GM18861 (cell line): ENCODE data around the gene PSORS1C1.
"Not testable (repeated sequence)": the region's sequence is repeated elsewhere in the genome, so short reads cannot be mapped to it uniquely, and the experiment has no call there.

Source experiments
- ATAC-seq: cut with Tn5 transposase; IDR thresholded peaks from one replicate; pipeline ENCODE4 v1.9.1; 2021; ENCODE audit not compliant: unreplicated experiment

PSORS1C1 gene, protein sequence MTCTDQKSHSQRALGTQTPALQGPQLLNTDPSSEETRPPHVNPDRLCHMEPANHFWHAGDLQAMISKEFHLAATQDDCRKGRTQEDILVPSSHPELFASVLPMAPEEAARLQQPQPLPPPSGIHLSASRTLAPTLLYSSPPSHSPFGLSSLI

DNA sequence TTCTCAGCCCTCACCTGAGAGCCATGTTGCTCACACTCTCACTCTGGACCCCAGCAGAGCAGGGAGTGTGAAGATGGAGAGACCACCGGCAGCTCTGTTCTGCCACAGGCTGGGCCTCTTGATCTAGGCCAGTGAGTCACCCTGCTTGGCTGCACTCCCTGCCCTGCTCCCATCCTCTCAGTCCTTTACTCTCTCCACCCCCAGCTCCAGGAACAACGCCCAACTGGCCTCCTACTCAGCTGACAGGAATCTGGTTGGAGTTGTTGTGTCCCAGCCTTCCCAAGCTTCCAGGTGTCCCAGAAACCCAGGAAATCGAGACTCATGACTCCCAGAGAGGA is at the start of gene PSORS1C1:
Gene PSORS1C1, plus strand, starts transcription at position 260 of the 338 bp plus-strand sequence. CDS start 14,833 bp downstream, outside the sequence.
- ATAC-seq = no peak

DNA sequence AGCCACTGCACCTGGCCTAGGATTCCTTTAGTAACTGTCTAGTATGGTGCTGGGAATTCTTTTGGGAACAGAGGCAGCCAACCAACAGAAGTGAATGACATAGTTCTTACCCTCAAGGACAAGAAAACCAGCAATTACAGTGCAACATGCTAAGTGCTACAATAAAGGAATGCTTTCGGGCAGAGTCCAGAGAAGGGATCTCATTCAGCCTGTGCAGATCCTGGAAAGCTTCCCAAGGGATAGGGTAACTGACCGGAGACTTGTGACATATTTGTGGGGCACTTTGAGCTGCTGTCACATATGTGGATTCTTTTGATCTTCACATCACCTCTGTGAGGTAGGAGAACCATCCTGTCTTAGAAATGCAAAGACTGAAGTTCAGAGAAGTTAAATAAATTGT is 49.0 kb upstream of the PSORS1C1 start:
- no peak for ATAC-seq

DNA sequence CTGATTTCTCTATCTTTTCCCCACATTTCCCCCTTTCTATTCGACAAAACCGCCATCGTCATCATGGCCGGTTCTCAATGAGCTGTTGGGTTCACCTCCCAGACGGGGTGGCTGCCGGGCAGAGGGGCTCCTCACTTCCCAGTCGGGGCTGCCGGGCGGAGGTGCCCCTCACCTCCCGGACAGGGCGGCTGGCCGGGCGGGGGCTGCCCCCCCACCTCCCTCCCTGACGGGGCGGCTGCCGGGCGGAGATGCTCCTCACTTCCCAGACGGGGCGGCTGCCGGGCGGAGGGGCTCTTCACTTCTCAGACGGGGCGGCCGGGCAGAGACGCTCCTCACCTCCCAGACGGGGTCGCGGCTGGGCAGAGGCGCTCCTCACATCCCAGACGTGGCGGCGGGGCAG is 47.6 kb upstream of the PSORS1C1 start:
- not testable (repeated sequence) for ATAC-seq

DNA sequence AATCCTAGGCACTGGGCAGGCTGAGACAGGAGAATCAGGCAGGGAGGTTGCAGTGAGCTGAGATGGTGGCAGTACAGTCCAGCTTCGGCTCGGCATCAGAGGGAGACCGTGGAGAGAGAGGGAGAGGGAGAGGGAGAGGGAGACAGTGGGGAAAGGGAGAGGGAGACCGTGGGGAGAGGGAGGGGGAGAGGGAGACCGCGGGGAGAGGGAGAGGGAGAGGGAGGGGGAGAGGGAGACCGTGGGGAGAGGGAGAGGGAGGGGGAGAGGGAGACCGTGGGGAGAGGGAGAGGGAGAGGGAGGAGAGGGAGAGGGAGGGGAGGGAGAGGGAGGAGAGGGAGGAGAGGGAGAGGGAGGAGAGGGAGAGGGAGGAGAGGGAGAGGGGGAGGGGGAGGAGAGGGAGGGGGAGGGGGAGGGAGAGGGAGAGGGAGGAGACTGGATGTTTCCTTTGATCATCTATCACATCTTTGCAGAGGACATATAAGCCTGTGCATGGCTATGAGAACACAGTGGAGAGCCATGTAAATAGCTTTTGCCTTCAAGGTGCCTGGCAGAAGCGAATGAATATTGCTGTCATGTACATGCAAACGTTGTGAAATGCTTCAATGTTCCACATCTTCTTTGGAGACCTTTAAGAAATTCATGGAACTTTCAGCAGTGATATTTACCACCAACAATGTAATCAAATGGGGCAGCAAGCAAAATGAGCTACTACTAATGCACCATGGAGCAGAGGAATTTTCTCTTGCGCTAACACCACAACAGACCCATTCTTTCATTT is 46.5 kb upstream of the PSORS1C1 start:
- not testable (repeated sequence) for ATAC-seq

GRCh38 chr6:31068669-31069340 is 45.8 kb upstream of the PSORS1C1 start:
- peak; percentile 60 for ATAC-seq

DNA sequence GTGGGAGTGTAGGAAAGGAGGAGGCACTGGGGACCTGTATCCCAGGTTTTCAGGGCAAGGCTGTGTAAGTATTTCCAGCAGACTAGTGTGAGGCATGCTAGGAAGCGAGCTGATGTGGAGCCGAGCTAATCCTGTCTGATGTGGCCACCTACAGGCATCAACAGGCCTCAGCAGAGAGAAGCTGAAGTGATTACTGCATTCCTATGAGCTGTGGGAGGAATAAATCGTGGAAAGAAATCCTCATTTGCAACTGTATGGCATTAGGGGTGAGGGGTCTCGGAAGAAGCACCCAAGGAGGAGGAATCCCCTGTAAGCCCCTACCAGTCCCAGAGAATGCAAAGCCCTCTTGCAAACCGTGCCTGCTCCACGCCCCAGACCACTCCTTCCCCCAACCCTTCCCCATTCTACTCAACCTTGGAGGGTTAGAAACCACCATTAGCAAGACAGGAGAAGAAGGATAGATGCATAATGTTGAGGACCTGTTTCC is 43.8 kb upstream of the PSORS1C1 start:
- ATAC-seq = no peak

- no peak for ATAC-seq
These were observed 40.2 kb upstream of the PSORS1C1 start for GRCh38 chr6:31074401-31074800.

DNA sequence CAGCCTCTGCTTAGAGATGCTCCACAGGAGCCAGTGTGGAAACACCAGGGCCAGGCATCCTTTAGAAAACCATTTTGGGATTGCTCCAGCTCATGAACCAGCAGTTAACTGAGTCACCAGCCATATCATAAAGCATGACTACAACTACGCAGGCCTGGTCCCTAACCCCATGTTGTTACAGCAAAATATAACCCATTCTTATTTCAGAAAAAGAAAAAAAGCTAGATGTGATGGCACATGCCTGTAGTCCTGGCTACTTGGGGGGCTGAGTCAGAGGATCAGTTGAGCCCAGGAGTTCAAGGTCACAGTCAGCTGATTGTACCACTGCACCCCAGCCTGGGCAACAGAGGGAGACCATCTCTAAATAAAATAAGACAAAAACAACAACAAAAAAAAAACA is 39.1 kb upstream of the PSORS1C1 start:
- ATAC-seq = no peak

- ATAC-seq = no peak
These were observed 38.0 kb upstream of the PSORS1C1 start for GRCh38 chr6:31076611-31077010.

GRCh38 chr6:31079656-31080261 is 34.8 kb upstream of the PSORS1C1 start:
- ATAC-seq = no peak

GRCh38 chr6:31081872-31082271 is 32.7 kb upstream of the PSORS1C1 start:
- ATAC-seq = no peak

GRCh38 chr6:31083742-31084354 is 30.8 kb upstream of the PSORS1C1 start:
- no peak for ATAC-seq

DNA sequence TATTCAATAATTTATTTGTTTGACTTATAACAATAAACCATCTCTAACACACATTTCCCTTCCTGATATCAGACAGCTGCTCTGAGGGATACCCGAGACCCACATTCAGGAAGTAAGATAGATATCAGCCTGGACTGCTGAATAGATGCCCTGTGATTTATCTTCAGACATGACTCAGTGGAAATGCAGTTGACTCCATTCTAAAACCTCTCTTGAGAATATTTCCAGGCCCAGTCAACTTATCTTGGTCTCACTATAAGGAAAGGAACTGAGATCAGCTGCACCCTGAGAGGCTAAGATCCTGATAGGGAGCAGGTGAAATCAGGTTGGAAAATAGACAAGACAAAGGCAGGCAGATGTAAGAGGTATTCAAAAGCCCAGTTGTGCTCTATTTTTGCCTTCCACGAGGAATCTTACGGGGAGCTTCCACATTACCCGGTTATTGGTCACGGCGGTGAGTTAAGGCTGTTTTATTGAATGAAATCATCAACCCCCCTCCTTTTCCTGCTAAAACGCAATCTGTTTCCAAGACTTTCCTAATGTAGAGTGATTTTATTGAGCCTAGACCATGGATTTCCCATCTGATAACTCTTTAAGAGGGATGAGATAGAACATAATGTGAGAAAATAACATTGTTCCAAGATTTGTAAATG is 27.7 kb upstream of the PSORS1C1 start:
- ATAC-seq = no peak

- ATAC-seq = peak; percentile 56
These were observed 27.0 kb upstream of the PSORS1C1 start for GRCh38 chr6:31087494-31088089.

GRCh38 chr6:31090275-31090972 is 24.2 kb upstream of the PSORS1C1 start:
- no peak for ATAC-seq

- ATAC-seq = no peak
These were observed 23.6 kb upstream of the PSORS1C1 start for GRCh38 chr6:31090973-31091364.

DNA sequence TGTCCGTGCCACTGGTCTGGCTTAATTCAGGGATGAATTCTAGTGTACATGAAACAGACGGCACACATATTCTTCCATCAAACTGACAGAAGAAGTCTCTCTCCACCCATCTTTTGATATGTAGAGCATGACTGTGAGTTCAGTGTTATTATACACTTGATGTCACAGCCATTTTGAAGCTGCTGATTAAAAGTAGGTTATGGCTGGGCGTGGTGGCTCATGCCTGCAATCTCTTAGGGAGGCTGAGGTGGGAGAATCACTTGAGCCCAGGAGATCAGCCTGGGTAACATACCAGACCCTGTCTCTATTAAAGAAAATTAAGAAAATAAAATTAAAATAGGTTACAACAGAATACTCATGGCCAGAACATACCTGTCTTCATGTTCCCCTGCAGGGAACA is 22.9 kb upstream of the PSORS1C1 start:
- no peak for ATAC-seq

- ATAC-seq = no peak
These were observed 22.4 kb upstream of the PSORS1C1 start for GRCh38 chr6:31092238-31092637.

DNA sequence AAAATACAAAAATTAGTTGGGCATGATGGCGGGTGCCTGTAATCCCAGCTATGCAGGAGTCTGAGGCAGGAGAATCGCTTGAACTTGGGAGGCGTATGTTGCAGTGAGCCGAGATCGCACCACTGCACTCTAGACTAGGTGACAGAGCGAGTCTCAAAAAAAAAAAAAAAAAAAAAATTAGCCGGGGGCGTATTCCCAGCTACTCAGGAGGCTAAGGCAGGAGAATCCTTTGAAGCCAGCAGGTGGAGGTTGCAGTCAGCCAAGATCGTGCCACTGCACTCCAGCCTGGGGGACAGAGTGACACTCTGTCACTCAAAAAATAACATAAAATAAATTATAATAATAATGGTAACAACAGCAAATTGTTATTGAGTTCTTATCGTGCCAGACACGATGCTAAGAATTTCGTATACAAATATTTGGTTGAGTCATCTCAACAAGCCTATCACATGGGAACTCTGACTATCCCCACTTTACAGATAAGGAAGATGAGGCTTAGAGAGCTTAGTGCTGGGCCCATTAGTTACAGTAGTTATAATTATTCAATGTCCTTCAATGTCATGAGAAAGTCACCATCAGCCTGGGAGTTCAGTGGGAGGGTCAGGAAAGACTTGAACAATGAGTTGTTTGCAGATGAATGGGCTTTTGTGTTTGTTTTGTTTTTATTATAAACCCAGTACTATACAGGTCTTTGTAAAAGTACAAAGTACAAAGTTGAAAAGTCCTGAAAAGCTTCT is 21.7 kb upstream of the PSORS1C1 start:
- ATAC-seq = no peak
